HG03159 (cell line): ENCODE measurements around the gene THADA.
"Not testable (repeated sequence)": the region's sequence is repeated elsewhere in the genome, so short reads cannot be mapped to it uniquely, and the experiment has no call there.

Source experiments
- ATAC-seq: cut with Tn5 transposase; IDR thresholded peaks from one replicate; pipeline ENCODE4 v1.9.1; 2021; ENCODE audit warnings: mild to moderate bottlenecking, moderate library complexity; ENCODE audit not compliant: unreplicated experiment

The THADA gene

DNA sequence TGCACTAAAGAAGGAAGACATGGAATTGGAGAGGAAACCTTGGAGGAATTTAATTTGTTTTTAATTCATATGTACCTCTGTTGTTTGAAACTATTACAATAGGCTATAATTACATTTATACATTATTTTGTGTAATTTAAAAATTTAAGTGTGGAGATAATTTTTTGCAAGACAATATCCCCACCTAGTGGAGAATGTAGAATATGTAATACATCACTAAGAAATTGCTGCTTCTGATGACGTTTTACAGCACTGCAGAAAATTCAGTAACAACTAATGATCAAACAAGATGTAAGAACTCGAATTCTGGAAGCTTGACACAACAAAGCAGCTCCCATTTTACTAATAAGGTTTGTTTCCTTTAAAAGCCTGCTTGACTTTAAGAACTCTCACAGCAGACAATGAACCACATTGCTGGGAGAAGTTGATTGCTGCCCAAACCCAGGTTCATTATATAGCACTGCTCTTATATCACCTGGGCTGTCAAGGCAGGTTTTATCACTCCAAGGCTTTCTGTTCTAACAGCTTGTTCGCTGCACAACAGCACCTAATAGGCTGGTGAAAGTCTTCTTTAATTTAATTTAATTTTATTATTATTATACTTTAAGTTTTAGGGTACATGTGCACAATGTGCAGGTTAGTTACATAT is 53.4 kb downstream of the THADA start:
- no peak for ATAC-seq

DNA sequence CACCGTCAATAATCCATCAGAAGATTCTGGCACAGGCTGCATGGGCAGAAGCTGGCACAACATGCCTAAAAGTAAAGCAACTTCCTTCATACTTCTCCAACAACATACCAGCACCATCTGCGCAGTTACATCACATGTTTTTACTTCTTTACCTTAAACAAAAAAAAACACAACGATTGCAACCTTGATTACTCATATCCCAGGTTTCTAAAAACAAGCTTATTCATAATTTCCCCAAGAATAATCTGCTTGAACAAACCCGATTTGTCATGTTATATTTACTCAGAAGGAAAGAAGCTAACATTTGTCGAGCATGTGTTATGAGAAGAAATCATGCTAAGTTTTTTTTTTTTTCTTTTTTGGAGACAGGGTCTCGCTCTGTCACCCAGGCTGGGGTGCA is 54.7 kb downstream of the THADA start:
- no peak for ATAC-seq

DNA sequence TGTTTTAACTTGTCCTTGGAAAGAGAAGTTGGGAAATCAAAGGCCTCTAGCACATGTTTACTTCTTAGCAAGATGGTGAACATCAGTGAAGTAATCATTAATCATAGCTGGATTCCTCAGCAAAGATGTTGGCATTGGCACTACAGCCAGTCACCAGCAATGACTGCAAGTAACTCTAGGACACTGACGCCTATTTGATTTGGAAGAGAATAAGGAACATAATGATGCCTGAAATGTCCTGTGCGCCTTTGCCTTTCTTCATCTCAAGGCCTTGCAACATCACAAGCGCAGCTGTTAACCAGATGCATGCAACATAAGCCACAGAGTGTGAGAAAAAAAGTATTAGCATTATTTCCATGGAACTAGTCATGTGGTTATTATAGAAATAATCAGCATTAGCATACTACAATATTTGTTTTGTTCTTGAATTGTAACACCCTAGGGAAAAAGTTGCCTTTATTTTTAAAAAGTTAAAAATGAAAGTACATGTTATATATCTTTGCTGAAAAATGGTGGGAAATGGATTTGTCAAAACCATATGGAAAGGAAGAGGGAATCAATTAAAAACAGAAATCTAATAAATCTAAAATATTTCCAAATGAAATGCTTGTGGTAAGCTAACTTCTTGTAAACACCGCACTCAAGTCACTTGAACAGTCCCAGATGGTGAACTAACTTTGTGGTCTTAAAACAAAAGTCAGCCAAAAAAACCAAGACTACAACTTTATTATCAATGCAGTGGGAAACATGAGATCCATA is 55.6 kb downstream of the THADA start:
- ATAC-seq = no peak

DNA sequence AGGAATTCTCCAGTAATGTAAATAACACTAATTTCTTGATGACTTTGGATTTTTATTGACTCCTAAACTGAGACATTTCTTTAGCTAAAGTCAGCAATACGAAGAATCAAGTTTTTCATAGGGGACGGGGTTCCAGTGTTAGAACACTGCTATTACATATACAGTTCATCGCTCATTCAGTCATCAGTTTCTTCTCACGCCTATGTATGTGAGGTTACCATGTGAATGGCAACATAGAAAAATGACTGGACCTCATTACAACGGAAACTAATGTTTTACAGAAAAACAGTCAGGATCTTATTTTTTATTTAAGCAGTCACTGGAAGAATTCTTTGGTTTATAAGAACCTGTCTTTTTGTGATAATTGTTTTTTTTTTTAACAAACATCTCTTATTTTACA is 56.4 kb downstream of the THADA start:
- no peak for ATAC-seq

DNA sequence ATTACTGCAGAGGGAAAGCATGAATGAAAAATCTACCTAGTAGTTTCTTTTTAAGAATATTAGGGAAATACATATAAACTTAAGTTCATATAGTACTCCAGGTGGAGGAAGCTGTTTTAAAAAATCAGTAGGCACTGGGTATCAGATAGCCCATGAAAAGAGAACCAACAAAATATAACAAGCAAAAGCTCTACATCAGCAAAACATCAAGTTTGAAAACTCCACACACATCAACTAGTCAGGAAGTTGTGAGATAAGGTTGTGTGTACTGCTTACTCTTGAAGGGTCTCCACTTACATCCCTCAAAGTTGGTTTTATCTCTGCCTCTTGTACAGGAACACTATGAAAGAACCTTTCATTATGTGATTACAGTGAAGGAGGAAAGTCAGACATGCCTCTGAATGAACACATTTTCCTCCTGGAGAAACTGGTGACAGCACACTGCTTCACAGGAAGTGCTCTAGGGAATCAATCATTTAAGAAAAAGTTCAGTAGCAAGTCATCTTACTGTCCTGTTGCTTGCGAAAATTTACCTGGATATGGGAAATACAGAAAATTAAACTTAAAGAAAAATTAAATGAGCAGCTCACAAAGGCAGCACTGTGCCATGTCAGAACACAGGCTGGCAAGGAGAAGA is 57.7 kb downstream of the THADA start:
- no peak for ATAC-seq

DNA sequence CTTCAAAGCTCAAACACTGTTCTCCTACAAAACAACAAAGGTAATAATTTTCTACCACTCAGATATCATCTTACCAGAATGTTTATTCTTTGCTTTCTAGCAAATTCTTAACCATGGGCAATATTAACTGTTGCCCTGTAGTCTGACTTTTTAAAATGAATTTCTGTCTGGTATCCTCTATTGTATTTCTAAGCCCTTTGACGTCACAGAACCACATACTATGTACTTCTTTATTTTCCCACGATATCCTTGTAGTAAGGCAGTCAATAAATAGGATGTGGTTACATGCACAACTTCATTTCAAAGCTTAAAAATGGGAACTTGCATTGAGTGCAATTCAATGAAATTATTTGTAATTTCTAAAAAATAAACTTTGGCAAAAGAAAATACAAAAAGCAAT is 58.7 kb downstream of the THADA start:
- ATAC-seq = no peak

DNA sequence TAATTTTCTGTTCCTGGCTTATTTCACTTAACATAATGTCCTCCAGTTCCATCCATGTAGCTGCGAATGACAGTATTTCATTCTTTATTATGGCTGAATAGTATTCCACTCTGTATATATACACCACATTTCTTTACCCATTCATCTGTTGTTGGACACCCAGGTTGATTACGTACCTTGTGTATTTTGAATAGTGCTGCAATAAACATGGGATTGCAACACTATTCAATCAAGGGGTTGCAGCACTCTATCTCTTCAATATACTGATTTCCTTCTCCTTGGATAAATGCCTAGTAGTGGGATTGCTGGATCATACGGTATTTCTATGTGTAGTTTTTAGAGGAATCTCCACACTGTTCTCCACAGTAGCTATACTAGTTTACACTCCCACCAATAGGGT is 61.3 kb downstream of the THADA start:
- no peak for ATAC-seq

DNA sequence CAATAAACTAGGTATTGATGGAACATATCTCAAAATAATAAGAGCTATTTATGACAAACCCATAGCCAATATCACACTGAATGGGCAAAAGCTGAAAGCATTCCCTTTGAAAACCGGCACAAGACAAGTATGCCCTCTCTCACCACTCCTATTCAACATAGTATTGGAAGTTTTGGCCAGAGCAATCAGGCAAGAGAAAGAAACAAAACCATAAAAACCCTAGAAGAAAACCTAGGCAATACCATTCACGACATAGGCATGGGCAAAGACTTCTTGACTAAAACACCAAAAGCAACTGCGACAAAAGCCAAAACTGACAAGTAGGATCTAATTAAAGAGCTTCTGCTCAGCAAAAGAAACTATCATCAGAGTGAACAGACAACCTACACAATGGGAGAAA is 63.3 kb downstream of the THADA start:
- ATAC-seq = not testable (repeated sequence)

DNA sequence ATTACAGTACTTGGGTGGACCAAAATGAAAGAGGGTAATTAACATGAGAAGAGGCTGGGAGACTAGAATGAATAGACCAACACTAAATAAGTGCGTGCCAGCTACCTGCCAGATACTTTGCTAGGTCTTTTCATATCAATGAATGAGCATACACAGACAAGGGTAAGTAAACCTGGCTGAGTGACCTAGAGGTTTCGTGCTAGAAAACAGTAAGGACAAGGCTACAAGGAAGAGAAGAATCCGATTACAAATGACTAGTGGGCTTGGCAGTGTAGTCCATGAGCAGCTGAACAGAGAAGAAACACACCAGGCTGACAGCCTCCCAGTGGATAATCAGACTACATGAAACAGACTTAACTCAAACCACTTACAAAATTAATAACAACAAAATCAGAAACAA is 64.6 kb downstream of the THADA start:
- ATAC-seq = no peak

DNA sequence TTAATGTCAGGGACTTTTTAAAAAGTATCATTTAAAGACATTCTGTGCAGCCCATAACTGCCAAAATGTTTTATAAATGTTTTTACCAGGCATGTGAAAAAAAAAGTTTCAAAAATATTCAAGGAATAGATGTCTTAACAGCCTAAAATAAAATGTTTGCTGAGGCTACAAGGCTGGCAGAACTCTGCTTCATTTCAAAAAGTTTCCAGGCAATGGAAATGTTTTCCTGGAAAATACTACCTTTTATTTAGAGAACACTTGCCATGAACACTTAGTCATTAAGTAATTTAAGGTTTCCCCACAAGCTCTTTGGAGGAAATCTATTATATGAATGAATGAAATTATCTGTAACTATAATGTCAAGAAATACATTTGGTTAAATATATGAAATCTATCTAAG is 68.8 kb downstream of the THADA start:
- ATAC-seq = no peak

DNA sequence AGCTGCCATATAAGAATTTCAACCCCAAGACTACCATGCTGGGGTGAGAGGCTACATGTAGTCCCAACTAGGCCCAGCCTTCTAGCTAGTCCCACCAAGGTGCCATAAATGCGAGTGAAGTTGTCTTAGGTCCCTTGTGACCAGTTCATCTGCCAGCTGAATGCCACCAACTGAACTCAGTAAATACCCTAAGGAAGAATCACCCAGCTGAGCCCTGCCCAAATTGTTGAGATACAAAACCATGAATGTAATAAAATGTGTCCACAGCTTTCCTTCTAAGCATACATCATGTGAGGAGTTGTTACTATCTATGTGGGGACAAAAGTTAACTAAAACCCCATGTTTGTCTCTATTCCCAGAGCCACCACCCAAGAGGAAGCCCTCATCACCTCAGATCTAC is 70.3 kb downstream of the THADA start:
- ATAC-seq = no peak

DNA sequence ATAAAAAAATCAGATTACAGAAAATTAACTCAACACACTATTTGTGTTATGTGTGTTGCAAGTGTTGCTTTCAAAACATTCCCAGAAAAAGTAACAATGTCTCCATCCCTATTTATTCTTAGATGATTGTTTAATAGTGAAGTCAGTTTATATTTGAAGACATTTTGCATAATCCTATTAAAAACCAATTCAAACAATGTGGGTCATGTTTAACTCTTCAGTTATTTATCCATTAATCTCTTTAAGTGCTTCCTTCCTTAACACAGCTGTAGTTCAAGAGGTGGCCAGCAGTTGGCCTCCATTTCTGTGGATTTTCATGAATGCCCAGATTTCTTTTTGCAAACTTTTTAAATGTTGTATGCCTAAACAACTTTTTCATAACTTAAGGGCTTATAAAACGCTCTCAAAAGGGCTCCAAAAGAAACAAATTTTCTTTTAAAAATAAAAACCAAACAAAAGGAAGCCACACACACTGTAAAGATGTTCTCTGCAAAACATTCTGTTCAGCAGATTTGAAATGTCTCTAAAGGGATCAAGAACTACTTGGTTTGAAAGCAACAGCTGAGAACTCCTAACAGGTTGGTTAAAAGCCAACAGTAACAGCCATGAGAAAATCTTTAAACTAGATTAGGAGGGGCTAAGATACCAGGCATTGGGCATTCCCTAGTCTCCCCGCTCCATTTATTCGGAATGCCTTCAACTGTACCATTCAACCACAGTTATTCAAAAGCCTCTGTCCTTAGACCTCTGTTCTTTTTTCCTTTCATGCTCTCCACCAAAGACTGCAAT is 71.5 kb downstream of the THADA start:
- no peak for ATAC-seq

DNA sequence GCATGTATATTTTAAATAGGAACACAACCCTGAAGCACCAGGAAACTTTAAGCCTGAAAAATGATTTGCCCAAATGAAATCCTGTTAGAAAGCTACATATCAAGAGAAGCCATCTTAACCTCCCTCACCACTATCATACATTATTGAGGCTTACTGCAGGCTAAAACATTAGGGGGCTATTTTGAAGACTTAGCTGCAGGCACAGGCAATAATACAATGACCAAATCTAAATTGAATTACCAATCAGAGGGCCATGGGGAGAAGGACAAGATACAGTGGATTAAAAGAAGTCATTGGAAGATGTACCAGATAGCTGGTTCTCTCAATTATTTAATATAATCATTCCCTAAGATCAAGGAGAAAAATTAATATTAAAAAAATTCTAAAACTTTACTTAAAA is 73.7 kb downstream of the THADA start:
- ATAC-seq = no peak

DNA sequence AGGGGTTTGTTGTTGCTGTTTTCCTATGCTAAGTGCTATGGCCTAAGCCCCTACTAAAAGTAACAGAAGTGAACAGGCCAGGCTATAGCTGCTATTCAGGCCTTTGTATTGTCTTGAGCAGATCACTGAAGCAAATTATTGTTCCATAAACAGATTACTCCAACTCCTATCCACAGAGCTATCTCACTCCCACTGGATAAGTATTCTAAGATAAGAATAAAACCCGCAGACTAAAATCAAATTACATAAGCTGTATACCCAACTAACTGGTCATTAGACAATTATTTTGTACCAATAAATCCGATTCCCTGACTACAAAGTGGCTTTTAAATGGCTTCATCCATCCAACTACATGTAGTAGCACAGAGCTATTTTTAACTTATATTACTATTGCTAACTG is 74.3 kb downstream of the THADA start:
- ATAC-seq = no peak

DNA sequence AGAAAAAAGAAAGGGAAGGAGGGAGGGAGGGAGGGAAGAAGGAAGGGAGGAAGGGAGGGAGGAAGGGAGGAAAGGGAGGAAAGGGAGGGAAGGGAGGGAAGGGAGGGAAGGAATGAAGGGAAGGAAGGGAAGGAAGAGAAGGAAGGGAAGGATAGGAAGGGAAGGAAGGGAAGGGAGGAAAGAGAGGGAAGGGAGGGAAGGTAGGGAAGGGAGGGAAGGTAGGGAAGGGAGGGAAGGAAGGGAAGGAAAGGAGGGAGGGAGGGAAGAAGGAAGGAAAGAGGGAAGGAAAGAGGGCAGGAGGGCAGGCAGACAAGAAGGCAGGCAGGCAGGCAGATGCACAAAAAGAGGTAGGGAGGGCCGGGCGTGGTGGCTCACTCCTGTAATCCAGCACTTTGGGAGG is 74.9 kb downstream of the THADA start:
- ATAC-seq = no peak

DNA sequence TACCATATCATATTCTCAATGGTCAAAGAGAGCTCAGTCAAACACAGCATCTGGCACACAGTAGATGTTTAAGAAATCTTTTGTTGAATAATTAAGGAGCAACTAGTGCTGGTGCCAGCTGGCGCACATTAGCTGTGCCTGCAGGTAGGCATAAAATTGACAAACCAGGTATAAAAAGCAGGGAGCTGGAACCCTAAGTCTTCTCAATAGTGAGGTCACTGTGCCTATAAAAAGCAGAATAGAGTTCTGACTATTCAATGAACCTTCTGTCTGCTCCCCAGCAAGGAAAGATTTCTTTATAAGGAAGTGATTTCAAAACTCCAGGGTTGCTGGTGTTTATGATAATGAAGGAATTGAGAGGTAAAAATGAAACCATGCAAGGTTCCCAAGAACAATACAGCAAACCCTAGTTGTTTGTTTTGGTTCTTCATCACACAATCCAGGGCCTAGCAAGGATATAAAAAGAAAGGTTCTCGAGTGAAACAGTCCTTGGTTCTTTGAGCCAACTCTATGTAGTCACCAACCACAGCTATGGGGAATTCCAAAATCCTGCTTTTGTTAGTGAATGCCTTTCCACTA is 76.1 kb downstream of the THADA start:
- no peak for ATAC-seq

DNA sequence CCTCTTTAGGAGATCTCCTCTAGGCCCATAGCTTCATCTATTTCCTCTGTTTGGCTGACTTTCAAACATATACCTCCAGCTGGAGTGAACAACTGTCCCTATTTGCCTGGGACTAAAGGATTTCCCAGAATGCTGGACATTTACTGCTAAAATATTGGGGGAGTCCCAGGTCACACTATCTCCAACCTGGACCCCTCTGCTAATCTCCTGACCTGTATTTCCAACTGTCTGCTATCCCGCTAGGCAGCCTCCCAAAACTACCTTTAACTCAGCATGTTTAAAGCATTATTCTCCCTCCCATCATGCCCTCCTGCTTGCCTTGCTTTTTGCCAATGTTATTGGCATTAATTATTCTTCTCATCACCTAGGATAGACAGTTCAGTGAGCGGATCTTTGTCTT is 77.1 kb downstream of the THADA start:
- ATAC-seq = no peak

DNA sequence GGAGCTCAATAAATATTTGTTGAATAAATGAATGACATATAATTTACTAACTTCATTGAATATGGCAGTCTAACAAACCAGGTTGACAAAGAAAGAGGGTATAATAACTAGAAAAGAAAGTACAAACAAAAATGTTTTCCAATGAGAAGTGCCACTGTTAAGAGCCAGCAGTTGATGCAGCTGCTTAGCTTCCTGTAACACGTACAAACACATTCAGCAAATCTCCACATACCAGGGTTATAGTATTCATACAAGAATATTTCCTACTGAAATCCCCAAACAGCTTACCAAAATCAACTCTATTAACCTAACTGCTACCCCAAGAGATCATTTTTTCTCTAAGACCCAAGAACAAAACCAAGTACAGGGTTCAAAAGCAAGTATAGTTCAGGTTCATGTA is 77.7 kb downstream of the THADA start:
- ATAC-seq = no peak

DNA sequence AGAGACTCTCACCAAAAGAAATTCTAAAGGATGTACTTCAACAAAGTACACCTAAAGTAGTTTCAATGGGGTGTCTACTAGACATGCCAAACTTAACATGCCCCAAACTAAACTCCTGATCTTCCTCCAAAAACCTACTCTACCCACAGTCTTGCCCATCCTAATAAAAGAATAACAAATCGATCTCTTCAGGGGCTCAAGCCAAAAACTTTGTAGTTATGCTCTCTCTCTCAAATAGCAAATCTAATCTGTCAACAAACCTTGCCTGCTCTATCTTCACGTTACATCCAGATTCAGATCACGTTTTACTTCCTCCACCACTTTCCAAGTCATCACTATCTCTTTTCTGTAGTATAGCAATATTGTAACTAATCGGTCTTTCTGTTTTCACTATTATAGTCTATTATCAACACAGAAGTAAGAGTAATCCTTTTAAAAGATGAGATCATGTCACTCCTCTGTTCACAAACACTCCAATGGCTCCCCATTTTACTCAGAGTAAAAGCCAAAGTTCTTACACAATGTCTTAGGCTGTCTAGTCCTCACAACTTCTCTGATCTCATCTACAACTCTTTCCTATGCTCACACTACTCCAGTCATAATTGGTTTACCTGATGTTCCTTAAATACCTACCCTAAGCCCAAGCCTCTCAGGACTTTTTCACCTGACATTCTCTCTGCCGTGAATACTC is 79.9 kb downstream of the THADA start:
- no peak for ATAC-seq

DNA sequence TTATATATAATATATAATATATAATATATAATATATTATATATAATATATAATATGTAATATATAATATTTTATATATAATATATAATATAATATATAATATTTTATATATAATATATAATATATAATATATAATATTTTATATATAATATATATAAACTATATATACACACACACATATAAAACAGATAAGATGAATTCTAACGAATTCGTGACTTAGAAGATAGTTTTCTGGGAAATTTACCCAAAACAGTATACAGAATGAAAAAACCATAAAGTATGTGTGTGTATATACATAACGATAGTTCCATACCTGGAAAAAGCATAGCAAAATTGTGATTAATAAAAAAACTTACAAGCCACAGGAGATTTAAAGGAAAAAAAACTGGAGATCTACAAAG is 80.6 kb downstream of the THADA start:
- ATAC-seq = no peak

DNA sequence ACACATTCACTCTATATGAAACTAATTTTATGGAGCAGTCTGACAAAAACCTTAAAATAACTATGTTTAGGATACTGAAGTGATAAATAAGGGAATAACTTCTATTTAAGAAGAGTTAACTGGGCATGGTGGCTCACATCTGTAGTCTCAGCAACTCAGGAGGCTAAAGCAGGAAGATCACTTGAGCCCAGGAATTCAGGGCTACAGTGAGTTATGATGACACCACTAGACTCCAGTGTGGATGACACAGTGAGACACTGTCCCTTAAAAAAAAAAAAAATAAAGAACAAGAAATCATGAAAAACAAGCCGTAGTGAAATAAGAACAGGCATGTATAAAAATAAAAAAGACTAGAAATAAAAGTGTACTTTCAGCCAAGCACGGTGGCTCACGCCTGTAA is 82.0 kb downstream of the THADA start:
- no peak for ATAC-seq
